ENCODE results near the gene ZNF674.

DNA sequence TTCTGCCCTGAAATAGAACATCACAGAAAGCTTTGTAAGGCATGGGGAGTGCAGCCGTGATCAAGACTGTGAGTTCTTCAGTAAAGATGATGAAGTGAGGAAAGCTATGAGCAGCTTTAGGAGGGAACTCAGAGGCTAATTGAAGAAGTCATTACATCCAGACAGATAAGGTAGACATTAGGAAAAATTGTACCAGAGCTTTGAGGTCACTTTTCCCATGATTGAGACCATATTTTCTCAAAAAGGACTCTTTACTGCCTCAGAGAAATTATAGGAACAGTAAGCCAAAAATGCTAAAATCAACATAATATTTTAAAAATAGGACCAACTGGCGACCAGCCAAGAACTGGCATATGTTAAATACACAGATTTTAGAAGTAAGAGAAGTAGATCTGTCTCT, 39.5 kb upstream of the ZNF674 start:
- TF ChIP-seq, protein P1, sequence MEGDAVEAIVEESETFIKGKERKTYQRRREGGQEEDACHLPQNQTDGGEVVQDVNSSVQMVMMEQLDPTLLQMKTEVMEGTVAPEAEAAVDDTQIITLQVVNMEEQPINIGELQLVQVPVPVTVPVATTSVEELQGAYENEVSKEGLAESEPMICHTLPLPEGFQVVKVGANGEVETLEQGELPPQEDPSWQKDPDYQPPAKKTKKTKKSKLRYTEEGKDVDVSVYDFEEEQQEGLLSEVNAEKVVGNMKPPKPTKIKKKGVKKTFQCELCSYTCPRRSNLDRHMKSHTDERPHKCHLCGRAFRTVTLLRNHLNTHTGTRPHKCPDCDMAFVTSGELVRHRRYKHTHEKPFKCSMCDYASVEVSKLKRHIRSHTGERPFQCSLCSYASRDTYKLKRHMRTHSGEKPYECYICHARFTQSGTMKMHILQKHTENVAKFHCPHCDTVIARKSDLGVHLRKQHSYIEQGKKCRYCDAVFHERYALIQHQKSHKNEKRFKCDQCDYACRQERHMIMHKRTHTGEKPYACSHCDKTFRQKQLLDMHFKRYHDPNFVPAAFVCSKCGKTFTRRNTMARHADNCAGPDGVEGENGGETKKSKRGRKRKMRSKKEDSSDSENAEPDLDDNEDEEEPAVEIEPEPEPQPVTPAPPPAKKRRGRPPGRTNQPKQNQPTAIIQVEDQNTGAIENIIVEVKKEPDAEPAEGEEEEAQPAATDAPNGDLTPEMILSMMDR (IDR thresholded peaks at IDR 0.05 in 8 of 11, conservative IDR thresholded peaks at IDR 0.05 in 3 of 11): no peak
- no peak for TF ChIP-seq POLR2AphosphoS5 (IDR thresholded peaks at IDR 0.05)

Measured in spleen (tissue), 7 donors.